WTC11 (cell line): ENCODE measurements around the gene CALN1. TPM values are rescaled to one million over a fixed set of nuclear protein-coding genes. Genes with fewer than 3 reads are reported as not detected.

Source experiments
- ATAC-seq: fragments of 200-7000 bp; cut with Tn5 transposase; 2 replicates; pipeline ENCODE4 v1.10.0; 2021; ENCODE audit warnings: mild to moderate bottlenecking, moderate library complexity
- CTCF ChIA-PET: fragments of 300-600 bp; sonication (Branson Sonifier 250); formaldehyde crosslinking; loops from one replicate; lab custom pipeline; 2021; ENCODE audit warnings: antibody characterized with exemption; lab: Charles Lee
- POLR2A ChIA-PET: fragments of 350-600 bp; sonication (Branson Sonifier 250); formaldehyde crosslinking; loops from one replicate; lab custom pipeline; 2021; ENCODE audit warnings: antibody characterized with exemption; lab: Charles Lee
- DNase-seq: peaks from one replicate; pipeline ENCODE4 v3.0.0; 2021; ENCODE audit warnings: low spot score
- H3K27ac Mint-ChIP-seq: 2 replicates; pipeline ENCODE4 v1.8.0; 2021; ENCODE audit warnings: mixed read lengths
- H3K27me3 Mint-ChIP-seq: 2 replicates; pipeline ENCODE4 v1.8.0; 2021; ENCODE audit warnings: low read depth, mild to moderate bottlenecking, moderate library complexity, mixed read lengths
- H3K36me3 Mint-ChIP-seq: 2 replicates; pipeline ENCODE4 v1.8.0; 2021; ENCODE audit warnings: mixed read lengths
- H3K4me1 Mint-ChIP-seq: 2 replicates; pipeline ENCODE4 v1.8.0; 2022; ENCODE audit warnings: mixed read lengths
- H3K4me3 Mint-ChIP-seq: 2 replicates; pipeline ENCODE4 v1.8.0; 2021; ENCODE audit warnings: mild to moderate bottlenecking, moderate library complexity, mixed read lengths
- H3K9me3 Mint-ChIP-seq: 2 replicates; pipeline ENCODE4 v1.8.0; 2021; ENCODE audit warnings: mixed read lengths
- ATF3 ChIP-seq: sonication (generic); formaldehyde crosslinking; conservative IDR thresholded peaks from 2 replicates; pipeline ENCODE4 v1.8.1; 2022; ENCODE audit warnings: mild to moderate bottlenecking, missing genetic modification reagents
- ATF6 ChIP-seq: sonication (generic); formaldehyde crosslinking; IDR thresholded peaks from 2 replicates; pipeline ENCODE4 v1.8.1; 2023; ENCODE audit warnings: mild to moderate bottlenecking, missing genetic modification reagents
- CREM ChIP-seq: sonication (generic); formaldehyde crosslinking; IDR thresholded peaks from 2 replicates; pipeline ENCODE4 v1.8.1; 2022; ENCODE audit warnings: mild to moderate bottlenecking, missing genetic modification reagents, moderate library complexity
- CTCF ChIP-seq: fragments of 200-600 bp; IDR thresholded peaks from 2 replicates; pipeline ENCODE4 v1.8.0; 2022; ENCODE audit warnings: antibody characterized with exemption
- ELF4 ChIP-seq: sonication (generic); formaldehyde crosslinking; IDR thresholded peaks from 2 replicates; pipeline ENCODE4 v1.8.1; 2022; ENCODE audit warnings: low read depth, mild to moderate bottlenecking, moderate library complexity, missing genetic modification reagents
- ERG ChIP-seq: fragments of 250-450 bp; sonication (Bioruptor Pico); IDR thresholded peaks from 2 replicates; pipeline ENCODE4 v1.8.0; 2021; ENCODE audit warnings: mild to moderate bottlenecking
- FOXP4 ChIP-seq: sonication (generic); formaldehyde crosslinking; IDR thresholded peaks from 2 replicates; pipeline ENCODE4 v1.8.0; 2022; ENCODE audit warnings: mild to moderate bottlenecking, missing genetic modification reagents
- KAT7 ChIP-seq: sonication (generic); formaldehyde crosslinking; IDR thresholded peaks from 2 replicates; pipeline ENCODE4 v1.8.1; 2023; ENCODE audit warnings: missing genetic modification reagents, mild to moderate bottlenecking, borderline replicate concordance
- MAX ChIP-seq: sonication (generic); formaldehyde crosslinking; IDR thresholded peaks from 2 replicates; pipeline ENCODE4 v1.8.0; 2022; ENCODE audit warnings: mild to moderate bottlenecking, missing genetic modification reagents
- NR1H2 ChIP-seq: sonication (generic); formaldehyde crosslinking; IDR thresholded peaks from 2 replicates; pipeline ENCODE4 v1.9.0; 2021; ENCODE audit warnings: mild to moderate bottlenecking, moderate library complexity, missing genetic modification reagents
- PRRX2 ChIP-seq: fragments of 250-450 bp; sonication (Bioruptor Pico); IDR thresholded peaks from 2 replicates; pipeline ENCODE4 v1.8.0; 2021; ENCODE audit warnings: mild to moderate bottlenecking
- RELA ChIP-seq: sonication (generic); formaldehyde crosslinking; IDR thresholded peaks from 2 replicates; pipeline ENCODE4 v1.8.1; 2022; ENCODE audit warnings: missing genetic modification reagents, mild to moderate bottlenecking, borderline replicate concordance
- SMAD3 ChIP-seq: sonication (generic); formaldehyde crosslinking; IDR thresholded peaks from 2 replicates; pipeline ENCODE4 v1.8.0; 2022; ENCODE audit warnings: missing genetic modification reagents, mild to moderate bottlenecking, borderline replicate concordance
- SP1 ChIP-seq: sonication (generic); formaldehyde crosslinking; conservative IDR thresholded peaks from 2 replicates; pipeline ENCODE4 v1.8.1; 2022; ENCODE audit warnings: missing genetic modification reagents
- ZBTB21 ChIP-seq: sonication (generic); formaldehyde crosslinking; IDR thresholded peaks from 2 replicates; pipeline ENCODE4 v1.8.1; 2023; ENCODE audit warnings: mild to moderate bottlenecking, missing genetic modification reagents, borderline replicate concordance
- ZBTB43 ChIP-seq: sonication (generic); formaldehyde crosslinking; IDR thresholded peaks from 2 replicates; pipeline ENCODE4 v1.8.1; 2023; ENCODE audit warnings: mild to moderate bottlenecking, missing genetic modification reagents
- ZNF219 ChIP-seq: sonication (generic); formaldehyde crosslinking; IDR thresholded peaks from 2 replicates; pipeline ENCODE4 v1.8.0; 2023; ENCODE audit warnings: missing genetic modification reagents, mild to moderate bottlenecking, borderline replicate concordance
- ZNF281 ChIP-seq: sonication (generic); formaldehyde crosslinking; IDR thresholded peaks from 2 replicates; pipeline ENCODE4 v1.8.0; 2023; ENCODE audit warnings: mild to moderate bottlenecking, missing genetic modification reagents
- ZNF423 ChIP-seq: fragments of 250-450 bp; sonication (Bioruptor Pico); IDR thresholded peaks from 2 replicates; pipeline ENCODE4 v2.1.2; 2022; ENCODE audit warnings: mild to moderate bottlenecking, moderate library complexity
- ZNF512 ChIP-seq: sonication (generic); formaldehyde crosslinking; IDR thresholded peaks from 2 replicates; pipeline ENCODE4 v1.8.1; 2022; ENCODE audit warnings: missing genetic modification reagents, borderline replicate concordance
- ZSCAN18 ChIP-seq: fragments of 250-450 bp; sonication (Bioruptor Pico); IDR thresholded peaks from 2 replicates; pipeline ENCODE4 v2.1.2; 2022; ENCODE audit warnings: mild to moderate bottlenecking, moderate library complexity
- total RNA-seq: library from RNA; stranded (reverse); gene quantifications from 3 replicates; pipeline ENCODE4 v1.2.3, GENCODE V29; 2021

CALN1 gene
- total RNA-seq, 1 experiment from 2014 or later, result 10.5 TPM

- no peak for TF ChIP-seq ZBTB43 (CRISPR knock-in tag)
Measured at GRCh38 chr7:72243329-72243728, 168.8 kb downstream of the CALN1 start (continued).

GRCh38 chr7:72235351-72235750 is 176.8 kb downstream of the CALN1 start:
- no peak for ATAC-seq
- DNase-seq, result no peak
- Mint-ChIP-seq H3K27ac (no peak overlapping the region), H3K27me3 (no peaks in the 10 kb centered on the region), H3K4me1 (no peaks in the 10 kb centered on the region; the same call in 1 of the 2 replicates), H3K9me3 (no peaks in the 10 kb centered on the region), H3K36me3 (no peaks in the 10 kb centered on the region), H3K4me3 (no peak overlapping the region)
- ChIA-PET POLR2A (no interaction called here), CTCF (no interaction called here)
- TF ChIP-seq ZNF219 (no peak), ZNF423 (CRISPR knock-in tag) (no peak), MAX (no peak), SP1 (no peak), CTCF (no peak), ATF3 (CRISPR knock-in tag) (no peak), SMAD3 (CRISPR knock-in tag) (no peak), CREM (CRISPR knock-in tag) (no peak), ATF6 (no peak), NR1H2 (CRISPR knock-in tag) (no peak), KAT7 (CRISPR knock-in tag) (no peak), ZBTB21 (CRISPR knock-in tag) (no peak), FOXP4 (CRISPR knock-in tag) (no peak), ZNF512 (no peak), RELA (no peak), PRRX2 (CRISPR knock-in tag) (no peak), ZNF281 (CRISPR knock-in tag) (no peak), ELF4 (CRISPR knock-in tag) (no peak), ERG (no peak), ZSCAN18 (CRISPR knock-in tag) (no peak)
